Neural progenitor cell (in vitro differentiated cells): ENCODE measurements around the gene INPP4B. TPM values are rescaled to one million over a fixed set of nuclear protein-coding genes. Genes with fewer than 3 reads are reported as not detected.
A peak's percentile ranks its signal among the peaks of the same experiment; 100 is the strongest.

Experiments used
- DNase-seq: peaks from one replicate; pipeline ENCODE4 v3.0.0-alpha.2; 2016; ENCODE audit warnings: low spot score
- H2AFZ ChIP-seq: fragments of 200-600 bp; sonication (generic); replicated peaks from 2 replicates; pipeline ENCODE4 v1.6.1; 2016; ENCODE audit warnings: antibody characterized with exemption
- H3F3A ChIP-seq: fragments of 200-600 bp; sonication (generic); 2 replicates; pipeline ENCODE4 v1.6.1; 2016; ENCODE audit warnings: antibody characterized with exemption, low read depth
- H3K27ac ChIP-seq: fragments of 200-600 bp; sonication (generic); 2 replicates; pipeline ENCODE4 v1.5.1; 2016; ENCODE audit warnings: mild to moderate bottlenecking
- H3K27me3 ChIP-seq: fragments of 200-600 bp; sonication (generic); 2 replicates; pipeline ENCODE4 v1.6.1; 2016; ENCODE audit warnings: mild to moderate bottlenecking, moderate library complexity
- H3K36me3 ChIP-seq: fragments of 200-600 bp; sonication (generic); 2 replicates; pipeline ENCODE4 v1.5.1; 2016
- H3K4me1 ChIP-seq: fragments of 200-600 bp; sonication (generic); 2 replicates; pipeline ENCODE4 v1.6.1; 2016; ENCODE audit warnings: mixed run types
- H3K4me2 ChIP-seq: fragments of 200-600 bp; sonication (generic); 2 replicates; pipeline ENCODE4 v1.6.1; 2016
- H3K4me3 ChIP-seq: fragments of 200-600 bp; sonication (generic); 2 replicates; pipeline ENCODE4 v1.5.1; 2016
- H3K79me2 ChIP-seq: fragments of 200-600 bp; sonication (generic); 2 replicates; pipeline ENCODE4 v1.6.1; 2016; ENCODE audit warnings: low read depth
- H3K9ac ChIP-seq: fragments of 200-600 bp; sonication (generic); 2 replicates; pipeline ENCODE4 v1.6.1; 2016
- H3K9me3 ChIP-seq: fragments of 200-600 bp; sonication (generic); 2 replicates; pipeline ENCODE4 v1.5.1; 2016; ENCODE audit warnings: low read depth
- H4K20me1 ChIP-seq: fragments of 200-600 bp; sonication (generic); 2 replicates; pipeline ENCODE4 v1.6.1; 2016; ENCODE audit warnings: low read depth
- H3K27ac Mint-ChIP-seq: 3 replicates; pipeline ENCODE4 v1.8.0; 2021; ENCODE audit warnings: mixed read lengths
- H3K27me3 Mint-ChIP-seq: 2 replicates; pipeline ENCODE4 v1.8.0; 2022; ENCODE audit warnings: low read depth, mild to moderate bottlenecking, inconsistent platforms, moderate library complexity, mixed read lengths; ENCODE audit not compliant: insufficient read depth
- H3K36me3 Mint-ChIP-seq: 3 replicates; pipeline ENCODE4 v1.8.0; 2021; ENCODE audit warnings: mixed read lengths
- H3K4me1 Mint-ChIP-seq: 3 replicates; pipeline ENCODE4 v1.8.0; 2021; ENCODE audit warnings: mixed read lengths
- H3K4me3 Mint-ChIP-seq: 3 replicates; pipeline ENCODE4 v1.8.0; 2021; ENCODE audit warnings: mild to moderate bottlenecking, moderate library complexity, mixed read lengths
- H3K9me3 Mint-ChIP-seq: 3 replicates; pipeline ENCODE4 v1.8.0; 2020; ENCODE audit warnings: mixed read lengths
- CTCF ChIP-seq: fragments of 200-600 bp; sonication (generic); IDR thresholded peaks from 2 replicates; pipeline ENCODE4 v1.5.1; 2017; ENCODE audit warnings: antibody characterized with exemption, mild to moderate bottlenecking
- EZH2 ChIP-seq: fragments of 200-600 bp; sonication (generic); IDR thresholded peaks from 2 replicates; pipeline ENCODE4 v1.6.1; 2017; ENCODE audit warnings: antibody characterized with exemption, mild to moderate bottlenecking, moderate library complexity
- EZH2phosphoT487 ChIP-seq: fragments of 200-600 bp; sonication (generic); IDR thresholded peaks from 2 replicates; pipeline ENCODE4 v1.6.1; 2017; ENCODE audit warnings: antibody characterized with exemption
- total RNA-seq: library from RNA; depleted of rRNA; stranded (reverse); fragments of >200 nt; gene quantifications from 2 replicates; pipeline ENCODE4 v1.2.3, GENCODE V29; 2015; ENCODE audit warnings: low replicate concordance

Gene INPP4B
- total RNA-seq, 1 donor from 2014 or later, result 1.3 TPM

GRCh38 chr4:142434519-142435224, 411.4 kb downstream of the INPP4B start:
- Mint-ChIP-seq H3K27ac (no peak overlapping the region), H3K9me3 (peaks cover 10% of the 10 kb centered on the region), H3K27me3 (no peaks in the 10 kb centered on the region), H3K4me1 (peaks cover 4% of the 10 kb centered on the region), H3K36me3 (no peaks in the 10 kb centered on the region), H3K4me3 (no peak overlapping the region)
- peaks cover 12% of the 10 kb centered on the region for H3K4me1 ChIP-seq
- TF ChIP-seq EZH2 (no peak), CTCF (no peak), EZH2phosphoT487 (no peak)
- peak overlapping the region; percentile 34 for H2AFZ ChIP-seq
- no peaks in the 10 kb centered on the region for H3K79me2 ChIP-seq
- no peak overlapping the region for H3K4me2 ChIP-seq
- H3K9ac ChIP-seq, result no peak overlapping the region
- H3K4me3 ChIP-seq, result no peak overlapping the region
- no peak overlapping the region for H3K27ac ChIP-seq
- DNase-seq, result no peak
- H4K20me1 ChIP-seq, result no peaks in the 10 kb centered on the region
- H3K9me3 ChIP-seq, result no peaks in the 10 kb centered on the region
- H3K27me3 ChIP-seq, result no peaks in the 10 kb centered on the region
- no peaks in the 10 kb centered on the region for H3K36me3 ChIP-seq
- H3F3A ChIP-seq, result no peaks in the 10 kb centered on the region

GRCh38 chr4:142428715-142429114, 417.4 kb downstream of the INPP4B start:
- Mint-ChIP-seq H3K4me3 (no peak overlapping the region), H3K4me1 (no peaks in the 10 kb centered on the region), H3K9me3 (no peaks in the 10 kb centered on the region), H3K27me3 (no peaks in the 10 kb centered on the region), H3K36me3 (no peaks in the 10 kb centered on the region), H3K27ac (no peak overlapping the region)
- H3K4me1 ChIP-seq, result peaks cover 14% of the 10 kb centered on the region
- H4K20me1 ChIP-seq, result no peaks in the 10 kb centered on the region
- no peak overlapping the region for H3K27ac ChIP-seq
- H3K27me3 ChIP-seq, result no peaks in the 10 kb centered on the region
- H3K9ac ChIP-seq, result no peak overlapping the region
- H3K79me2 ChIP-seq, result no peaks in the 10 kb centered on the region
- no peaks in the 10 kb centered on the region for H3K36me3 ChIP-seq
- TF ChIP-seq CTCF (no peak), EZH2 (no peak), EZH2phosphoT487 (no peak)
- H2AFZ ChIP-seq, result no peak overlapping the region
- no peak overlapping the region for H3K4me2 ChIP-seq
- H3K4me3 ChIP-seq, result no peak overlapping the region
- DNase-seq, result no peak
- no peaks in the 10 kb centered on the region for H3F3A ChIP-seq
- no peaks in the 10 kb centered on the region for H3K9me3 ChIP-seq

GRCh38 chr4:142427456-142427855, 418.6 kb downstream of the INPP4B start:
- Mint-ChIP-seq H3K4me1 (no peaks in the 10 kb centered on the region), H3K9me3 (no peaks in the 10 kb centered on the region), H3K27me3 (no peaks in the 10 kb centered on the region), H3K27ac (no peak overlapping the region), H3K4me3 (no peak overlapping the region), H3K36me3 (no peaks in the 10 kb centered on the region)
- no peak overlapping the region for H3K9ac ChIP-seq
- peaks cover 14% of the 10 kb centered on the region for H3K4me1 ChIP-seq
- DNase-seq, result peak; percentile 34
- TF ChIP-seq CTCF (no peak), EZH2phosphoT487 (no peak), EZH2 (no peak)
- H3K4me3 ChIP-seq, result no peak overlapping the region
- H3K27me3 ChIP-seq, result no peaks in the 10 kb centered on the region
- H3F3A ChIP-seq, result no peaks in the 10 kb centered on the region
- peak overlapping the region; percentile 48 for H3K27ac ChIP-seq
- H3K4me2 ChIP-seq, result peak overlapping the region; percentile 49
- H4K20me1 ChIP-seq, result no peaks in the 10 kb centered on the region
- no peaks in the 10 kb centered on the region for H3K9me3 ChIP-seq
- no peaks in the 10 kb centered on the region for H3K36me3 ChIP-seq
- H2AFZ ChIP-seq, result peak overlapping the region; percentile 78
- no peaks in the 10 kb centered on the region for H3K79me2 ChIP-seq
